ENCODE results near the gene YIF1B. TPM values are rescaled to one million over a fixed set of nuclear protein-coding genes. Genes with fewer than 3 reads are reported as not detected.
A peak's percentile ranks its signal among the peaks of the same experiment; 100 is the strongest.
"Not testable (repeated sequence)": the region's sequence is repeated elsewhere in the genome, so short reads cannot be mapped to it uniquely, and the experiment has no call there.

Gene YIF1B
- polyA plus RNA-seq, 1 donor (not counting 4 experiments of a cell fraction or from before 2014, with no cell fraction given) = 38.1 TPM

- Histone ChIP-seq H4K20me1 (ENCODE audit: control insufficient read depth, extremely low read depth, insufficient read depth, low read length) (no peaks in the 10 kb centered on the region), H3K79me2 (ENCODE audit: control insufficient read depth, insufficient read depth, low read length) (no peaks in the 10 kb centered on the region), H3K9me1 (ENCODE audit: control insufficient read depth, extremely low read depth, insufficient read depth, low read length) (no peaks in the 10 kb centered on the region), H3K4me3 (ENCODE audit: control insufficient read depth in 2 of 3, extremely low read depth in 1 of 3, insufficient read depth in 2 of 3, low read depth in 1 of 3, low read length in 3 of 3) (no peak overlapping the region), H3K27ac (ENCODE audit: control insufficient read depth, insufficient read depth, low read length) (no peak overlapping the region), H3K4me2 (ENCODE audit: control insufficient read depth, extremely low read depth, insufficient read depth, low read depth, low read length) (no peak overlapping the region), H2AFZ (ENCODE audit: control insufficient read depth, low read length) (no peak overlapping the region), H3K9me3 (ENCODE audit: control insufficient read depth, low read depth, low read length) (no peaks in the 10 kb centered on the region), H3K9ac (ENCODE audit: control insufficient read depth, extremely low read depth, insufficient read depth, low read length) (no peak overlapping the region), H3K36me3 (ENCODE audit: control insufficient read depth in 2 of 2, extremely low read depth in 1 of 2, insufficient read depth in 2 of 2, low read length in 2 of 2) (no peaks in the 10 kb centered on the region), H3K27me3 (ENCODE audit: control insufficient read depth, extremely low read depth, insufficient read depth, low read length) (no peaks in the 10 kb centered on the region), H3K4me1 (ENCODE audit: control insufficient read depth, extremely low read depth, insufficient read depth, low read length) (peaks cover 6% of the 10 kb centered on the region)
- dilution Hi-C loops (cut with MboI; ENCODE audit: extremely low pct_ligation_motif_present, low sequenced_read_pairs) = no loop called here
- DNase-seq (ENCODE audit: low read depth, low spot score) (no peak), FAIRE-seq (no peak)
- TF ChIP-seq CTCF (optimal IDR thresholded peaks at IDR 0.05 in 1 of 3, IDR thresholded peaks at IDR 0.05 in 1 of 3, conservative IDR thresholded peaks at IDR 0.05 in 1 of 3; ENCODE audit: extremely low read depth in 1 of 3, insufficient read depth in 2 of 3, low read length in 3 of 3) = no peak
- TF ChIP-seq EZH2 (IDR thresholded peaks at IDR 0.05; ENCODE audit: low read length) = no peak
Observed at GRCh38 chr19:38346837-38347236, 31.1 kb upstream of the YIF1B start.

- Histone ChIP-seq H3K36me3 (ENCODE audit: control insufficient read depth in 2 of 2, extremely low read depth in 1 of 2, insufficient read depth in 2 of 2, low read length in 2 of 2) (no peaks in the 10 kb centered on the region), H3K4me2 (ENCODE audit: control insufficient read depth, extremely low read depth, insufficient read depth, low read depth, low read length) (no peak overlapping the region), H3K4me3 (ENCODE audit: control insufficient read depth in 2 of 3, extremely low read depth in 1 of 3, insufficient read depth in 2 of 3, low read depth in 1 of 3, low read length in 3 of 3) (no peak overlapping the region), H3K79me2 (ENCODE audit: control insufficient read depth, insufficient read depth, low read length) (no peaks in the 10 kb centered on the region), H3K9ac (ENCODE audit: control insufficient read depth, extremely low read depth, insufficient read depth, low read length) (no peak overlapping the region), H3K27ac (ENCODE audit: control insufficient read depth, insufficient read depth, low read length) (no peak overlapping the region), H2AFZ (ENCODE audit: control insufficient read depth, low read length) (no peak overlapping the region), H4K20me1 (ENCODE audit: control insufficient read depth, extremely low read depth, insufficient read depth, low read length) (no peaks in the 10 kb centered on the region), H3K27me3 (ENCODE audit: control insufficient read depth, extremely low read depth, insufficient read depth, low read length) (no peaks in the 10 kb centered on the region), H3K9me3 (ENCODE audit: control insufficient read depth, low read depth, low read length) (no peaks in the 10 kb centered on the region), H3K9me1 (ENCODE audit: control insufficient read depth, extremely low read depth, insufficient read depth, low read length) (no peaks in the 10 kb centered on the region), H3K4me1 (ENCODE audit: control insufficient read depth, extremely low read depth, insufficient read depth, low read length) (peaks cover 18% of the 10 kb centered on the region)
- TF ChIP-seq CTCF (optimal IDR thresholded peaks at IDR 0.05 in 1 of 3, IDR thresholded peaks at IDR 0.05 in 1 of 3, conservative IDR thresholded peaks at IDR 0.05 in 1 of 3; ENCODE audit: extremely low read depth in 1 of 3, insufficient read depth in 2 of 3, low read length in 3 of 3) (no peak), EZH2 (IDR thresholded peaks at IDR 0.05; ENCODE audit: low read length) (no peak)
- DNase-seq (ENCODE audit: low read depth, low spot score) = no peak
- dilution Hi-C loops (cut with MboI; ENCODE audit: extremely low pct_ligation_motif_present, low sequenced_read_pairs) = no loop called here
- FAIRE-seq = no peak
Observed at GRCh38 chr19:38340927-38341326, 25.2 kb upstream of the YIF1B start.

GRCh38 chr19:38339011-38339410 lies 23.3 kb upstream of the YIF1B start:
- H3K9me1 ChIP-seq (ENCODE audit: control insufficient read depth, extremely low read depth, insufficient read depth, low read length); H3K79me2 ChIP-seq (ENCODE audit: control insufficient read depth, insufficient read depth, low read length); H3K27ac ChIP-seq (ENCODE audit: control insufficient read depth, insufficient read depth, low read length); dilution Hi-C loops (cut with MboI; ENCODE audit: extremely low pct_ligation_motif_present, low sequenced_read_pairs); H3K4me2 ChIP-seq (ENCODE audit: control insufficient read depth, extremely low read depth, insufficient read depth, low read depth, low read length); H4K20me1 ChIP-seq (ENCODE audit: control insufficient read depth, extremely low read depth, insufficient read depth, low read length); H3K9me3 ChIP-seq (ENCODE audit: control insufficient read depth, low read depth, low read length); H2AFZ ChIP-seq (ENCODE audit: control insufficient read depth, low read length); H3K27me3 ChIP-seq (ENCODE audit: control insufficient read depth, extremely low read depth, insufficient read depth, low read length); H3K4me3 ChIP-seq (ENCODE audit: control insufficient read depth in 2 of 3, extremely low read depth in 1 of 3, insufficient read depth in 2 of 3, low read depth in 1 of 3, low read length in 3 of 3); H3K36me3 ChIP-seq (ENCODE audit: control insufficient read depth in 2 of 2, extremely low read depth in 1 of 2, insufficient read depth in 2 of 2, low read length in 2 of 2); DNase-seq (ENCODE audit: low read depth, low spot score); H3K9ac ChIP-seq (ENCODE audit: control insufficient read depth, extremely low read depth, insufficient read depth, low read length): not testable (repeated sequence)
- peaks cover 18% of the 10 kb centered on the region for H3K4me1 ChIP-seq (ENCODE audit: control insufficient read depth, extremely low read depth, insufficient read depth, low read length)
- peak; percentile 75 for FAIRE-seq
